Activated naive CD8-positive, alpha-beta T cell treated with anti-CD3 and anti-CD28 coated beads, Interleukin-2, amount 50 U/mL, for 24 hours (primary cell): ENCODE data around the gene SNX5.

Experiments
- ATAC-seq: fragments of 150-1000 bp; cut with Tn5 transposase; one replicate; pipeline ENCODE4 v1.10.0; 2021
- DNase-seq: peaks from one replicate; pipeline ENCODE4 v3.0.0; 2021
- H3K27ac Mint-ChIP-seq: one replicate; pipeline ENCODE4 v1.8.0; 2021; ENCODE audit warnings: mild to moderate bottlenecking, mixed read lengths
- H3K27me3 Mint-ChIP-seq: one replicate; pipeline ENCODE4 v1.8.0; 2021; ENCODE audit warnings: mixed read lengths
- H3K36me3 Mint-ChIP-seq: one replicate; pipeline ENCODE4 v1.8.0; 2021; ENCODE audit warnings: low read depth, mixed read lengths
- H3K4me1 Mint-ChIP-seq: one replicate; pipeline ENCODE4 v1.8.0; 2021; ENCODE audit warnings: mixed read lengths
- H3K4me3 Mint-ChIP-seq: one replicate; pipeline ENCODE4 v1.8.0; 2021; ENCODE audit warnings: mild to moderate bottlenecking, moderate library complexity, mixed read lengths
- H3K9me3 Mint-ChIP-seq: one replicate; pipeline ENCODE4 v1.8.0; 2021; ENCODE audit warnings: mixed read lengths

Gene SNX5

DNA sequence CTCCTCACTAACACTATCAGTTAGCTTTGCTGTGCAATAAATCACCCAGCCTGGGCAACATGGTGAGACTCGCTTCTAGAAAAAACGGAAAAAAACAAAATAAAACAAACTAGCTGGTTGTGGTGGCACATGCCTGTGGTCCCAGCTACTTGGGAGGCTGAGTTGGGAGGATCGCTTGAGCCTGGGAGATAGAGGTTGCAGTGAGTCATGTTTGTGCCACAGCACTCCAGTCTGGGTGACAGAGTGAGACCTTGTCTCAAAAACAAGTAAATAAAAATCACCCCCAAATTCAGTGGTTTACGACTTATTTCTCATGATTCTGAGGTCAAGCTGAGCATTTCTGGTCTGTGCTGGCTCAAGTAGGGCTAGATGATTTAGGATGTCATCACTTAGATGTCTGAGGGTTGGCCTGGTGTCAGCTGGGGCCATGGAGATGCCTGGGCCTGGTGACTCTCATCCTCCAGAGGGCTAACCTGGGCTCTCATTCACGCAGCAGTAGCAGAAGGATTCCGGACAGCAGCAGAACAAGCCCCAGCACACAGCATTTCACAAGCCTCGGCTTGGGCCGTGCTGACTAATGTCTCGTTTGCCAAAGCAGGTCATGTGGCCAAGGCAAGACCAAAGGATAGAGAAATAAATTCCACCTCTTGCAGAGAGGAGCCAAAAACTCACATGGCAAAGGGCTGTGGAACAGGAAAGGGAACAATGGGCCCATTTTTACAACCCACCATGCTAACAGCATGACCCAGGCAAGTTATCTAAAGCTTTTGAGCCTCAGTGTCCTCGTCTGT, 32.7 kb upstream of the SNX5 start:
- Mint-ChIP-seq H3K27ac (peak overlapping the region; percentile 34), H3K9me3 (no peaks in the 10 kb centered on the region)
- no peak for ATAC-seq

DNA sequence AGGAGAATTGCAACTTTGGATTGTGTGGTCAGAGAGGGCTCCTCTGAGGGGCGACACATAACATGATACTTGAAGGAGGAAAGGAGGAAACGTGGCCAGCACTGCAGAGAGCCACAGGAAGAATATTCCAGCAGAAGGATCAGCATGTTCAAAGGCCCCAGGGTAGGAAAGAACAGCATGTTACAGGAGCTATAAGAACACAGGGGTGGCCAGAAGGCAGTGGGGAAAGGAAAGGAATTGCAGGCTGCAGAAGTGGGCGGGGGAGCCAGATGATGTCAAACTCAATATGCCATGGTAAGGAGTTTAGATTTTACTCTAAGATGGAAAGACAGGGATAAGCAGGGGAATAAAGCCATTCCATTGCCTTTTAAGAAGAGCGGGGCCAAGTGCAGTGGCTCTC, 31.0 kb upstream of the SNX5 start:
- Mint-ChIP-seq H3K27me3 (peaks cover 7% of the 10 kb centered on the region), H3K4me3 (no peak overlapping the region), H3K36me3 (no peaks in the 10 kb centered on the region), H3K27ac (no peak overlapping the region), H3K9me3 (no peaks in the 10 kb centered on the region), H3K4me1 (peaks cover 6% of the 10 kb centered on the region)
- DNase-seq (no peak), ATAC-seq (no peak)

More for the DNA sequence above, 32.7 kb upstream of the SNX5 start:
- DNase-seq = no peak
- Mint-ChIP-seq H3K4me3 (no peak overlapping the region), H3K4me1 (peaks cover 3% of the 10 kb centered on the region), H3K36me3 (no peaks in the 10 kb centered on the region), H3K27me3 (peaks cover 7% of the 10 kb centered on the region)

DNA sequence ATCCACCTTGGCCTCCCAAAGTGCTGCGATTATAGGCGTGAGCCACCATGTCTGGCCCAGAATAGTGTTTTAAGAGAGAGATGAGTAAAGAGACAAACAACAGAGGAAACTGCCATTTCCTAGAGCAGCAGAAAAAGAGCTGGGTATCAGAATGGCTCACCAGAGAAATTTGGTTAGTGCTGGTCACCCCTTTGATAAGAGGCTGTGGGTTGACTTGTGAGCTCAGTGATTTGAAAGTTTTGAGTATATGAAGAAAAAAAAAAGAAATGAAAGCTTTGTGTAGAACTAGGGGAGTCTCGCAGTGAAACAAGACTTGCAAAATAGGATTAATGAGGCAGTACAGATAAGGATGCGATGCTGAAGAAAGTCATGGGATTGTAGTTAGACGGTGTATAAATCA, 29.9 kb upstream of the SNX5 start:
- H3K27ac Mint-ChIP-seq = no peak overlapping the region

DNA sequence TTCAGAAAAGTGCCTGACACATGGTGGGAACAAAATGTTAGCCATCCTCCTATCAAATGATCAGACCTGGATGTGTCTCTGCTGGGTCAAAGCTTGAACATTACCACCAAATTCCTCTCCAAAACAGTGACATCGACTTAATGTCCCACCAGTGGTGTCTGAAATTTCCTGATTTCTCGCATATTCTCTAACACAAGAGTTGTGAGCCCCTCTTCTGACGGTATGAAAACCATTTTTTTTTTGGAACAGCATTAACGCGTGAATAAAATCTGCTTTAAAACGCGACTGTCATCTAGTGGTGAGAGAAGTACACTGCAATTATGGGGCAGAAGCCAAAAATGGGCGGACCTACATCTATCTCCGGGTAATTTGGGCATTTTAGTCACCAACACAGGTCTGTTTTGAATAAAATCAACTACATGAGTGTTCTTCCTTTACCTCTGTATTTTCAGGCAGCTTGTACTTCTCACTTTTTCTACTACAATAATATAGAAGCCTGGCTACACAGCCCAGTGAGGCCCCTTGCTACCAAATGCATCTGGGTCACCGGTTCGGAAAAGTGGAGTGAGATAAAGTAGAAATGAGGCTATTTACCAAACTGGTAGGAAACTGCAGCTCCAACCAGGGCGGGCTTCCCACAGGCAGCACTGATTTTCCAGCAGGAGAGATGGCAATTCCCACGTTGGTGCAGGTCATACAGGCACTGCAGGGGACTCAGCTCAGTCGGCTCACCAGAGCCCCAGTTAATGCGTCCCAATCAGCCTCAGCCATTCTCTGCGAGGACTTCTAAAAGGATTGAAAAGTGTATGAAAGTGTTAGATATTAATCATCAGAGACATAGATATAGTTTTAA, 27.6 kb upstream of the SNX5 start:
- H3K4me3 Mint-ChIP-seq = no peak overlapping the region
- H3K27ac Mint-ChIP-seq = no peak overlapping the region
- no peaks in the 10 kb centered on the region for H3K9me3 Mint-ChIP-seq
- peaks cover 2% of the 10 kb centered on the region for H3K36me3 Mint-ChIP-seq
- peak; percentile 18 for DNase-seq
- H3K4me1 Mint-ChIP-seq = peaks cover 25% of the 10 kb centered on the region
- ATAC-seq = no peak
- H3K27me3 Mint-ChIP-seq = peaks cover 7% of the 10 kb centered on the region

More for the DNA sequence above, 29.9 kb upstream of the SNX5 start:
- Mint-ChIP-seq H3K27me3 (peaks cover 7% of the 10 kb centered on the region), H3K36me3 (peaks cover 2% of the 10 kb centered on the region), H3K4me1 (peaks cover 8% of the 10 kb centered on the region), H3K9me3 (no peaks in the 10 kb centered on the region), H3K4me3 (no peak overlapping the region)
- ATAC-seq (no peak), DNase-seq (no peak)

DNA sequence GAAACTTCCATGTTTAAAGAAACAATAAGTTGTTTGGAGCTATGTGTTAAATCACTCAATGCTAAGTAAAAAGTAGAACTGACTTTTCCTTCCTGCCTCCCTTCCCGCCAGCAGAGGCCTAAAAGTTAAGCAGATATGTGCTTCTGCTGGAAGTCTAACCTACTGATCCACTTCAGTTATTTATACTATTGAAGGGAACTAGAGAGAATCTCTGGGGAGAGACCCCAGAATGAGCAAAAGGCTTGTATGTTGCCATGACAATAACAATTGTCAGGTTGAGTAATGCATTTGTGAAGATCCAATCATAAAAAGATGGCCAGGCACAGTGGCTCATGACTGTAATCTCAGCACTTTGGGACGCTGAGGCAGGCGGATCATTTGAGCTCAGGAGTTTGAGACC, 25.0 kb upstream of the SNX5 start:
- peaks cover 5% of the 10 kb centered on the region for H3K27me3 Mint-ChIP-seq
- ATAC-seq (no peak), DNase-seq (no peak)
- peaks cover 25% of the 10 kb centered on the region for H3K4me1 Mint-ChIP-seq
- H3K9me3 Mint-ChIP-seq = no peaks in the 10 kb centered on the region
- no peak overlapping the region for H3K4me3 Mint-ChIP-seq
- peaks cover 17% of the 10 kb centered on the region for H3K36me3 Mint-ChIP-seq
- peak overlapping the region; percentile 46 for H3K27ac Mint-ChIP-seq

DNA sequence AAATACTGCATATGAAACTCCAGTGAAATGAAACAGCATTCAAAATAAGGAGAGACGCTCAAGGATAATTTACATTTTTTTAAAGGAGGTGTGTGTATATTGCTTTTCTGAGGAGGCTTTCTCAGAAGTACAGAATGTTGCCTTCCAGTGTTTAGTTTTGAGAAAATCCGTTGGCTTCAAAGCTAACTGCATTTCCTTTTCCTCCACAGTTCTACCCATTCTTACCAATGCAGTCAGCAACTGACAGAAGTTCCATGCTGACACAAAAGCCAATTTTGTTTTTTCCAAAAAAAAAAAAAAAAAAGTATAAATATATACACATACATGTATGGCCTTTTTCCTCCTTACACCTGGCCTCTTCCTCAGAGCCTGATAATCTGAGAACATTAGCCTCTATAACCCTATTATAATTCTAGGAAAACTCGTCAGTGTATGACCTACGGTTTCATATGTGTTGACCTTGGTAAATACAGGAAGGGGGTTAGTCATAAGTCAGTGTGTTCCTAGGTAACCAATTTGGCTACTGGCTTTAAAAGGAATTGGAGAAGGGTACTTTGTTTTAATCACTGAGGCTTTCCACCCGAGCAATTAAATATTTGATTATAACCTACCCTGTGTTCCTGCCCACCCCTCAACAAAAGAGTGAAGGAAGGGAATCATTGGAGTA, 24.4 kb upstream of the SNX5 start:
- Mint-ChIP-seq H3K27me3 (peaks cover 5% of the 10 kb centered on the region), H3K27ac (peak overlapping the region; percentile 86), H3K9me3 (no peaks in the 10 kb centered on the region), H3K36me3 (peaks cover 21% of the 10 kb centered on the region), H3K4me3 (no peak overlapping the region), H3K4me1 (peaks cover 27% of the 10 kb centered on the region)
- ATAC-seq (no peak), DNase-seq (no peak)

DNA sequence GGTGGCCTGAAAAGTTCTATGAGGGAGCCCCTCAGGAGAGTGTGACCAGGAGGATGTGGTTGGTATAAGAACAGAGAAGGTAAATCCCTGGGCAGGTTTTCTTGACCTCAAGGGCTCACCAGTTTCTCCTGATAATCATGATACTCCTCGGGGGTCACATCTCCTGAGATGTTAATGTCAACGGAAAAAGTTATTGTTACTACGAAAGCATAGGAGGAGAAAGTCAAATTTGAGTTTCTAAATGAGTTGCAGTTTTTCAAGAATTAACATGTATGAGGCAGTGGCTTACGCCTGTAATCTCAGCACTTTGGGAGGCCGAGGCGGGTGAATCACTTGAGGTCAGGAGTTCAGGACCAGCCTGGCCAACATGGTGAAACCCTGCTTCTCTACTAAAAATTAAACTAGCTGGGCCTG, 23.6 kb upstream of the SNX5 start:
- Mint-ChIP-seq H3K4me3 (no peak overlapping the region), H3K9me3 (no peaks in the 10 kb centered on the region), H3K36me3 (peaks cover 26% of the 10 kb centered on the region), H3K27ac (peak overlapping the region; percentile 86), H3K27me3 (no peaks in the 10 kb centered on the region), H3K4me1 (peaks cover 33% of the 10 kb centered on the region)
- DNase-seq (peak; percentile 35), ATAC-seq (peak; percentile 87)

DNA sequence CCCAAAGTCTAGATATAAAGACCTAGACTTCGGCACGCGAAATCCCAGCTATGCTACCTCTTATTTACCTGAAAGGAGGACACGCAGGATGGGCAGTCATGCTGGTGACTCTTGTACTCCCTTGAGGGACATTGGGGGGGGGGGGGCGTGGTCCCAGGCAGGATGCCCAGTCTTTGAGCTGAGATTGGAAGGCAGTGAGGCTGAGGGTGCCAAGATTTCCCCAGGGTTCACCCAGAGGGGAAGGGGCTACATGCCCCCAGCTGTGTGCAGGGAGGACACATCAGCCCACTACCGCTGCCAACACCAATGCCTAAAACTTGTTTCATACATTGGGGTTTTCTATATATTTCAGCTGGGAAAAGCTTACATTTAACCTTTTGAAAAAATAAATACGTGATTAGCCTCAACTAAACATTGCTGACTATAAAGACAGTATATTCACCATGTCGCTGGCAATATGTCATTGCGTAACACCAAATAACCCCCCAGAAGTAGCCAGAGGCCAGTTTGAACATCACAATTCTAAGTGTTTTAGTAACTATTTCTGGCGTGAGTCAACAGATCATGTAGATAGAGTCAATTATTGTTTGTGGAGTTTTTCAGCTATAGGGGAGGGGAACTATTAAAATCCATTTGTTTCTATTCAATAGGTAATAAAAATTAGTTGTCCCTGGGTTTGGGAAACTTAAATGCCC, 21.8 kb upstream of the SNX5 start:
- Mint-ChIP-seq H3K36me3 (peaks cover 28% of the 10 kb centered on the region), H3K9me3 (no peaks in the 10 kb centered on the region), H3K4me3 (no peak overlapping the region), H3K27me3 (no peaks in the 10 kb centered on the region), H3K27ac (no peak overlapping the region), H3K4me1 (peaks cover 30% of the 10 kb centered on the region)
- DNase-seq = no peak
- ATAC-seq = no peak

DNA sequence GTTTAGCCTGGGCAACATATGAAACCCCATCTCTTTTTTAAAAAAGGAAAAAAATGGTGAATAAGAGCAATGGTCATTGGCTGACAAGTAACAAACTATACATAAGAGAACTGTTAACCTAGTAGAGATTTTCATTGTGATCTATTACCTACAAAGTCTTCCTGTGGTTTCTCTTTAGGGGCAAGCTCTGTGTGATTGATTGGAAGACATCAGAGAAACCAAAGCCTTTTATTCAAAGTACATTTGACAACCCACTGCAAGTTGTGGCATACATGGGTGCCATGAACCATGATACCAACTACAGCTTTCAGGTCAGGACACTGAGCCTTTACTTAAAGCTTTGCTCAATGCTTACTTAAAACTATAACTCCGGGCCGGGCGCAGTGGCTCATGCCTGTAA, 19.4 kb upstream of the SNX5 start:
- ATAC-seq (no peak), DNase-seq (no peak)
- Mint-ChIP-seq H3K36me3 (peaks cover 31% of the 10 kb centered on the region), H3K27ac (no peak overlapping the region), H3K27me3 (no peaks in the 10 kb centered on the region), H3K4me3 (no peak overlapping the region), H3K9me3 (no peaks in the 10 kb centered on the region), H3K4me1 (peaks cover 23% of the 10 kb centered on the region)

DNA sequence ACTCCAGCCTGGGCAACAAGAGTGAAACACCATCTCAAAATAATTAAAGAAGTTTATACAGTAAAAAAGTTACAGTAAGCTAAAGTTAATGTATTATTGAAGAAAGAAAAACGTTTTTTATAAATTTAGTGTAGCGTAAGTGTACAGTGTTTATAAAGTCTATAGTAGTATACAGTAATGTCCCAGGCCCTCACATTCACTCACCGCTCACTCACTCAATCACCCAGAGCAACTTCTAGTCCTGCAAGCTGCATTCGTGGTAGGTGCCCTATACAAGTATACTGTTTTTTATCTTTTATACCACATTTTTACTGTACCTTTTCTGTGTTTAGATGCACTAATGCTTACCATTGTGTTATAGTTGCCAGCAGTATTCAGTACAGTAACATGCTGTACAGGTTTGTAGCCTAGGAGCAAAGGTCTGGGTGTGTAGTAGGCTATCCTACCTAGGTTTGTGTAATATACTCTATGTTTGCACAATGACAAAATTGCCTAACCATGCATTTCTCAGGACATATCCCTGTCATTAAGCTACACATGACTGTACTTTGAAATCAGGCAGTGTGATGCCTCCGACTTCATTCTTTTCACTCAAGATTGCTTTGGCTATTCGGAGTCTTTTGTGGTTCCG, 16.9 kb upstream of the SNX5 start:
- H3K27me3 Mint-ChIP-seq = no peaks in the 10 kb centered on the region
- H3K36me3 Mint-ChIP-seq = peaks cover 30% of the 10 kb centered on the region
- H3K4me3 Mint-ChIP-seq = no peak overlapping the region
- H3K4me1 Mint-ChIP-seq = peaks cover 11% of the 10 kb centered on the region
- DNase-seq (no peak), ATAC-seq (no peak)
- no peaks in the 10 kb centered on the region for H3K9me3 Mint-ChIP-seq
- no peak overlapping the region for H3K27ac Mint-ChIP-seq

DNA sequence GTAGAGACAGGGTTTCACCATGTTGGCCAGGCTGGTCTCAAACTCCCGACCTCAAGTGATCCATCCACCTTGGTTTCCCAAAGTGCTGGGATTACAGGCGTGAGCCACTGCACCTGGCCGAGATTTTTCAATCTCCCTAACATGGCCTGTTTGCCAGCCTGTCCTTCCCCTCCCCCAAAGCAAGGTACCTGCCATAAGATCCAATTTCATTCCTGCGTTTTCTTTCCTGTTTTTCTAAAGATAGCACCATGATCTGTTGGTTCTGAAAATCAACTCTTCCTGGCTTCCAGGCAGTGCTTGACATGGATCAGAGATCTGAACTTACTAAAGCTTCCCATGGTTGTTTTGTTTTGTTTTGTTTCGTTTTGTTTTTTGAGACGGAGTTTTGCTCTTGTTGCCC, 7.7 kb upstream of the SNX5 start:
- Mint-ChIP-seq H3K9me3 (no peaks in the 10 kb centered on the region), H3K36me3 (peaks cover 48% of the 10 kb centered on the region), H3K27me3 (no peaks in the 10 kb centered on the region), H3K27ac (no peak overlapping the region), H3K4me3 (no peak overlapping the region), H3K4me1 (peaks cover 32% of the 10 kb centered on the region)
- no peak for DNase-seq
- no peak for ATAC-seq

DNA sequence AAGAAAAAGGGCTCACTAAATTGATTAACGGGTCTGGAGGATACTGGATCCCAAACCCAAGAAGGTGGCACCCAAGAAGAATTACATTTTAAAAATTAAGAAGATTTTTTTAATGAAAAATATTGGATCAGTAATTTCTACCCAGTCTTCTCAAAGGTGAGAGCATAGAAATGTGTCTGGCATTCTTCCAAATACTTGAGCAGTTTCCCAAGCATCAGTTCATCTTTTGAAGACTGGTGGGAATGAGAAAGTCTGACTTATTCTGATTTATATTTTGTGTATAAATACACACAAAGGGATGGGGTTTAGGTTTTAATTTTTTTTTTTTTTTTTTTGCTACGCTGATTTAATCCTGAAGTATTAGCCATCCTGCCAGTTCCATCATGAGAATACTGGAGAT, 3.5 kb upstream of the SNX5 start:
- peaks cover 66% of the 10 kb centered on the region for H3K36me3 Mint-ChIP-seq
- H3K27me3 Mint-ChIP-seq = peaks cover 2% of the 10 kb centered on the region

DNA sequence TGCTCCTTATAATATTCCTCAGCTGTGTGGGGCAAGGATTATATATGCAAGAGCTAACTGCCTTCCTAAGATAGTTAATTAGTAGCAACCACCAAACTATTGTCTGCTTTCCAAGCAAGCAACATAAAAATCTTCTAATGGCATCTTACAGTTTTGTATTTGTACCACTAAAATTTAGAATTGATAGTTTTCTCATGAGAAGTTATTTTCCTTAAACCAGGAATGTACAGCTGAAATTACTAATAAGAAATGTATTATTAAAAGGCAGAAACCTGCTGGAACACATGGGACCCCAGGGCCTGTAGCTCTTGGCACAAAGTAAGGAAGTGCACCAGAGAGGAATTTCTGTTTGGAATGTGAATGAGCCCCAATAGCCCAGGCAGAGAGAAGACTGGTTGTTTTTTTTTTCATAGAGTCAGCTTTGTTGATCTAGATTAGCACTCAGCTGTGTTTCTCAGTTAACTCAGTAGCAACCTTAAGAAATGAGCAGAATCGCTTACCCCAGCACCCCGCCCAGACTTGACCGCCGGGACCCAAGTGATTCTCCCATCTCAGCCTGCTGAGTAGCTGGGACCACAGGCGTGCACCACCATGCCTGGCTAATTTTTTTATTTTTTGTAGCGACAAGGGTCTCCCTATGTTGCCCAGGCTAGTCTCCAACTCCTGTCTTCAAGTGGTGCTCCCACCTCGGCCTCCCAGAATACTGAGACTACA, 2.9 kb upstream of the SNX5 start:
- Mint-ChIP-seq H3K36me3 (peaks cover 71% of the 10 kb centered on the region), H3K4me3 (peak overlapping the region; percentile 90), H3K4me1 (peaks cover 54% of the 10 kb centered on the region), H3K9me3 (no peaks in the 10 kb centered on the region), H3K27ac (peak overlapping the region; percentile 18), H3K27me3 (peaks cover 2% of the 10 kb centered on the region)
- no peak for DNase-seq
- ATAC-seq = no peak

More for the DNA sequence above, 3.5 kb upstream of the SNX5 start:
- peak overlapping the region; percentile 90 for H3K4me3 Mint-ChIP-seq
- H3K27ac Mint-ChIP-seq = no peak overlapping the region
- ATAC-seq = no peak
- H3K9me3 Mint-ChIP-seq = no peaks in the 10 kb centered on the region
- peaks cover 50% of the 10 kb centered on the region for H3K4me1 Mint-ChIP-seq
- no peak for DNase-seq
